ENCODE measurements around the gene MDC1. TPM values are rescaled to one million over a fixed set of nuclear protein-coding genes. Genes with fewer than 3 reads are reported as not detected.

Gene MDC1
- total RNA-seq, 4 donors from 2014 or later, result 9.8 to 16.7 (median 13.1) TPM

DNA sequence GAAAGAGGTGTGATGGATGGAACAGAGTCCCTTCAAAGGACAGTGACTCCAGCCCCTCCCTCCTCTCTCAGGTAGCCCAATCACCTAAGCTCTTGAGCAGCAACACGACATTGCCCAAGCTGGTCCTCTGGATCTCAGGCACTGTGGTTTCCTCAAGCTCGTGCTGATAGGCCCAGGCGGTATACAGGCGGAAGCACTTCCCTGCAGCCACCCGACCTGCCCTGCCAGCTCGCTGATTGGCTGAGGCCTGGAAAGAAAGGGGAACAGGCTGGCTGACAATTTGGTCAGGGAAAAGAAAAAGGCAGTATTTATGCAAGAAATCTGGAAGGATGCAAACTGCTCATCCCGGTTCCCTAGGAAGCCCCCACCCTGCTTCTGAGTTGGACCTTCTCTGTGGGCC lies 60.6 kb downstream of the MDC1 start:
- Histone ChIP-seq H3K27me3 (no peaks in the 10 kb centered on the region), H3K27ac (no peak overlapping the region), H3K36me3 (peaks cover 0 to 100% of the 10 kb centered on the region in 2 donors), H3K4me3 (no peak overlapping the region), H3K4me1 (no peaks in the 10 kb centered on the region), H3K9me3 (no peaks in the 10 kb centered on the region)
- no peak for TF ChIP-seq POLR2AphosphoS5 (IDR thresholded peaks at IDR 0.05)
- TF ChIP-seq POLR2A (IDR thresholded peaks at IDR 0.05), result no peak
- no peak for TF ChIP-seq EP300 (IDR thresholded peaks at IDR 0.05)
- TF ChIP-seq, protein P1, sequence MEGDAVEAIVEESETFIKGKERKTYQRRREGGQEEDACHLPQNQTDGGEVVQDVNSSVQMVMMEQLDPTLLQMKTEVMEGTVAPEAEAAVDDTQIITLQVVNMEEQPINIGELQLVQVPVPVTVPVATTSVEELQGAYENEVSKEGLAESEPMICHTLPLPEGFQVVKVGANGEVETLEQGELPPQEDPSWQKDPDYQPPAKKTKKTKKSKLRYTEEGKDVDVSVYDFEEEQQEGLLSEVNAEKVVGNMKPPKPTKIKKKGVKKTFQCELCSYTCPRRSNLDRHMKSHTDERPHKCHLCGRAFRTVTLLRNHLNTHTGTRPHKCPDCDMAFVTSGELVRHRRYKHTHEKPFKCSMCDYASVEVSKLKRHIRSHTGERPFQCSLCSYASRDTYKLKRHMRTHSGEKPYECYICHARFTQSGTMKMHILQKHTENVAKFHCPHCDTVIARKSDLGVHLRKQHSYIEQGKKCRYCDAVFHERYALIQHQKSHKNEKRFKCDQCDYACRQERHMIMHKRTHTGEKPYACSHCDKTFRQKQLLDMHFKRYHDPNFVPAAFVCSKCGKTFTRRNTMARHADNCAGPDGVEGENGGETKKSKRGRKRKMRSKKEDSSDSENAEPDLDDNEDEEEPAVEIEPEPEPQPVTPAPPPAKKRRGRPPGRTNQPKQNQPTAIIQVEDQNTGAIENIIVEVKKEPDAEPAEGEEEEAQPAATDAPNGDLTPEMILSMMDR (IDR thresholded peaks at IDR 0.05), result no peak
- ATAC-seq, result no peak
- 89% methylated on average over 1 of the region's 7 CpGs; no CpG with 5 or more reads in 1 of the 2 donors for WGBS, 2 donors (ENCODE audit: low coverage in 1 of 2)

DNA sequence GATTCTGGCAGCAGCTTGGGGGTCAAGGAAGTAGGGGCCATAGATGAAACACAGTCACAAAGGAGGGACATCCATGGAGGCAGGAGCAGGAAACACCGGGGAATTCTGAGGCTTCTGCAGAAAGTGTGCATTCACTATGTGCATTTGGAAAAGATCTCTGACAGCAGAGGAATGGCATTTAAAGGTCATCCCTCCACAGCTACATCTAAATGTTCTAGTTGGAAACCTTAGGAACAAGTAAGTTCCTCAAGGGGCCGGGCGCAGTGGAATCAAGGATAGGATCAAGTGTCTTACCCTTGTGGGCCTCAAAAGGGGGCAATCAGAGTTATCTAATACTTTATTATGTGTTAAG lies 61.4 kb downstream of the MDC1 start:
- Histone ChIP-seq H3K27ac (no peak overlapping the region), H3K9me3 (no peaks in the 10 kb centered on the region), H3K36me3 (peaks cover 0 to 100% of the 10 kb centered on the region in 2 donors), H3K4me3 (no peak overlapping the region), H3K4me1 (no peaks in the 10 kb centered on the region), H3K27me3 (no peaks in the 10 kb centered on the region)
- no peak for ATAC-seq
- TF ChIP-seq POLR2AphosphoS5 (IDR thresholded peaks at IDR 0.05), result no peak
- no peak for TF ChIP-seq POLR2A (IDR thresholded peaks at IDR 0.05)
- TF ChIP-seq EP300 (IDR thresholded peaks at IDR 0.05), result no peak
- TF ChIP-seq, protein P1 (IDR thresholded peaks at IDR 0.05), result no peak
- WGBS, 2 donors (ENCODE audit: low coverage in 1 of 2), result 82% methylated on average over 3 of the region's 3 CpGs

DNA sequence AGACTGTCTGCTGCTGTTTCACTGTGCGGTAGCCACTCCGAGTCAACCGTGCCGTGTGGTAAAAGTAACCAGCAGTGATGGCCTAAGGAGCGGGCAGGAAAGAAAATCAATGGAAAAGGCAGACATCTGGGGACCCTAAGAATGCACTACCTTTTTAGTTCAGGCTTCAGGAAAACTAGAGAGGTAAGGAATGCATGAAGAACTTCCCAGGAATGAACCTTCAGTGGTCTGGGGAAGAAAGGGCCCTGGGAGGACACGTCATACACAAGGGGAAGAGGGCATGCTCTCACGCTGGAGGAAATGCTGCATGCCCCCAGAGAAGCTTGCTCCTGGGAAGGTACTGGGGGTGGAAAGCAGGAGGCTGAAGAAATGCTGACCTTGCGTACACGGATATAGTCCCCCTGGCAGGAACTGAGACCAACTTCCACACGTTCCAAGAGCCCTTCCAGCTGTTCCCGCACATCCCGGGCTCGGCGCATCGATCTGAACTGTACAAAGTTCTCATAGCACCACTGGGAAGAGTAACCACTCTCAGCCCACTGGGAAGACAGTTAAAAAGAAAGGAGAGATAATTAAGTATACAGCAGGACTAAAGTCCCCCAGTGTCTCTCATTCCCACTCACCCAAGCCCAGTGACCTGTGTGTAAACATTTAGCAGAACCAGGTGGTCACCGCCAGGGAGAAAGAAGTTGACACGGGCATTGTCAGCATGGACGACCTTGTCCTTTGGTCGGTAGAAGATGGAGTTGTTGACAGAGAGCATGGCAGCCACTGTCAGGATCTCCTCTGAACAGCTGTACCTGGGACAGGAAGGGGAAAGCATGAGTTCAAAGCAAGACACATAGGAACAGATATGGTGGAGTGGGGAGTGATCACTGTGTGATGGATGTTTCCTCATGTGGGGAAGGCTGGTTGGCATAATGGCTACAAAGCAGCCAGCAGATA lies 62.0 kb downstream of the MDC1 start:
- ATAC-seq, result no peak

DNA sequence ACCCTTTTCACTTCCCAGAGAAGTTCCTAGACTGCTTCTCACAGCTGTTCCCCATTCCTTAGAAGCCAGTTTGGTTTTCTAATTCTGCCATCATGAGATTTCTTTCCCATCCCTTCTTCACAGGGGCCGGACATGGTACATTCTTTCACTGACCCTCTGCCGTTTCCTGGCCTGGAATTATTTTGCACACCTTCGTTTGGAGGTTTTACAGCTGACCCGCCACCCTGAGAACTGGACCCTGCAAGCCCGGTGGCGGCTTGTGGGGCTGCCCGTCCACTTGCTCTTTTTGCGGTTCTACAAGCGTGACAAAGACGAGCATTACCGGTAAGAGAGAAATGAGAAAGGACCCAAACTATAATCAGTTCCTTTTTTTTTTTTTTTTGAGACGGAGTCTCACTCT lies 65.9 kb downstream of the MDC1 start:
- H3K27ac ChIP-seq, result no peak overlapping the region
- peaks cover 0 to 62% of the 10 kb centered on the region in 2 donors for H3K36me3 ChIP-seq
- no peak overlapping the region for H3K4me3 ChIP-seq
- no peaks in the 10 kb centered on the region for H3K27me3 ChIP-seq
- H3K4me1 ChIP-seq, result peaks cover 0 to 27% (median 9%) of the 10 kb centered on the region in 3 donors
- H3K9me3 ChIP-seq, result no peaks in the 10 kb centered on the region
- no peak for ATAC-seq
- TF ChIP-seq, protein P1 (IDR thresholded peaks at IDR 0.05), result no peak
- TF ChIP-seq POLR2AphosphoS5 (IDR thresholded peaks at IDR 0.05), result no peak
- TF ChIP-seq POLR2A (IDR thresholded peaks at IDR 0.05), result no peak
- TF ChIP-seq EP300 (IDR thresholded peaks at IDR 0.05), result no peak
- 87% methylated on average over 7 to 11 of the region's 12 CpGs for WGBS, 2 donors (ENCODE audit: low coverage in 1 of 2)

More for the DNA sequence above, 62.0 kb downstream of the MDC1 start:
- no peak overlapping the region for H3K4me3 ChIP-seq
- TF ChIP-seq POLR2AphosphoS5 (IDR thresholded peaks at IDR 0.05) (no peak), EP300 (IDR thresholded peaks at IDR 0.05) (no peak), POLR2A (IDR thresholded peaks at IDR 0.05) (no peak)
- TF ChIP-seq, protein P1 (IDR thresholded peaks at IDR 0.05), result no peak
- H3K36me3 ChIP-seq, result peaks cover 0 to 100% of the 10 kb centered on the region in 2 donors
- no peaks in the 10 kb centered on the region for H3K9me3 ChIP-seq
- H3K4me1 ChIP-seq, result no peaks in the 10 kb centered on the region
- 70 to 80% methylated on average over 8 to 16 of the region's 19 CpGs for WGBS, 2 donors (ENCODE audit: low coverage in 1 of 2)
- H3K27me3 ChIP-seq, result no peaks in the 10 kb centered on the region
- H3K27ac ChIP-seq, result no peak overlapping the region

Small RNA genes within 50 kb of the gene (small RNA-seq; reads per million reads assigned to genes)
- 0 reads per million in 4 donors for gene RF00019
- gene RN7SL353P, result 0 reads per million in 4 donors

Other genes starting within 250 kb of the MDC1 start
- 100 to 1,000 TPM; 259 to 607 (median 482) TPM for gene HLA-E, start 227.8 kb downstream of the MDC1 start, total RNA-seq
- gene GNL1, start 160.8 kb downstream of the MDC1 start, total RNA-seq, result 10 to 100 TPM; 39.2 to 48.3 (median 42.4) TPM
- 10 to 100 TPM in 2 of 4 donors, 1 to 10 TPM in 2; 3.5 to 21.6 (median 7.9) TPM for gene PRR3, start 160.0 kb downstream of the MDC1 start, total RNA-seq
- 10 to 100 TPM; 42.8 to 63.6 (median 47.4) TPM for gene ABCF1, start 145.8 kb downstream of the MDC1 start, total RNA-seq
- gene PPP1R10, start 100.0 kb downstream of the MDC1 start, total RNA-seq, result 10 to 100 TPM; 26.7 to 50.4 (median 37.9) TPM
- gene MRPS18B, start 99.4 kb downstream of the MDC1 start, total RNA-seq, result 10 to 100 TPM; 35.0 to 41.2 (median 36.7) TPM
- gene ATAT1, start 90.4 kb downstream of the MDC1 start, total RNA-seq, result 1 to 10 TPM in 3 of 4 donors, under 1 TPM in 1; 0.82 to 2.6 (median 2.1) TPM
- gene C6orf136, start 70.1 kb downstream of the MDC1 start, total RNA-seq, result 10 to 100 TPM; 10.8 to 19.6 (median 16.6) TPM
- gene DHX16, start 44.3 kb downstream of the MDC1 start, total RNA-seq, result 10 to 100 TPM; 25.8 to 36.2 (median 31.4) TPM
- gene PPP1R18, start 30.6 kb downstream of the MDC1 start, total RNA-seq, result 10 to 100 TPM; 45.3 to 65.8 (median 56.6) TPM
- 1 to 10 TPM; 3.0 to 8.2 (median 6.0) TPM for gene NRM, start 26.3 kb downstream of the MDC1 start, total RNA-seq
- 100 to 1,000 TPM; 184 to 351 (median 236) TPM for gene TUBB, start 3.1 kb upstream of the MDC1 start, total RNA-seq
- 100 to 1,000 TPM; 104 to 191 (median 152) TPM for gene FLOT1, start 25.4 kb upstream of the MDC1 start, total RNA-seq
- gene IER3, start 27.3 kb upstream of the MDC1 start, total RNA-seq, result 10 to 100 TPM in 3 of 4 donors, 1 to 10 TPM in 1; 5.6 to 31.9 (median 11.3) TPM
- 10 to 100 TPM; 25.4 to 40.4 (median 30.9) TPM for gene DDR1, start 167.2 kb upstream of the MDC1 start, total RNA-seq
- gene GTF2H4, start 190.9 kb upstream of the MDC1 start, total RNA-seq, result 10 to 100 TPM in 3 of 4 donors, 1 to 10 TPM in 1; 9.4 to 16.4 (median 11.8) TPM
- 10 to 100 TPM in 3 of 4 donors, 1 to 10 TPM in 1; 9.7 to 16.5 (median 12.8) TPM for gene VARS2, start 197.0 kb upstream of the MDC1 start, total RNA-seq
- gene SFTA2, start 214.9 kb upstream of the MDC1 start, total RNA-seq, result not detected
- under 1 TPM in 1 of 4 donors, not detected in 3; 0.04 TPM for gene MUCL3, start 223.7 kb upstream of the MDC1 start, total RNA-seq

Measured in gastroesophageal sphincter (tissue), 4 donors.